Bronchial epithelial cell (primary cell): ENCODE measurements around the gene CDK5R2. TPM values are rescaled to one million over a fixed set of nuclear protein-coding genes. Genes with fewer than 3 reads are reported as not detected.

Experiments
- DNase-seq: peaks from one replicate; pipeline ENCODE4 v3.0.0-alpha.2; 2010; ENCODE audit warnings: low read depth
- FAIRE-seq: peaks from 2 replicates; lab custom pipeline; 2011; peaks lifted over from hg19 to GRCh38; lab: Jason Lieb, UNC
- H3K27me3 ChIP-seq: 2 replicates; pipeline ENCODE4 v1.5.1; 2011; ENCODE audit warnings: low read length; ENCODE audit not compliant: control insufficient read depth, insufficient read depth
- H3K36me3 ChIP-seq: 2 replicates; pipeline ENCODE4 v1.5.1; 2011; ENCODE audit warnings: low read length; ENCODE audit not compliant: control insufficient read depth, insufficient read depth
- H3K4me3 ChIP-seq: 2 replicates; pipeline ENCODE4 v1.5.1; 2011; ENCODE audit warnings: mild to moderate bottlenecking, low read depth, low read length, control low read depth
- CTCF ChIP-seq: IDR thresholded peaks from 2 replicates; pipeline ENCODE4 v1.5.1; 2011; ENCODE audit warnings: mild to moderate bottlenecking, moderate library complexity, low read length, control low read depth, inconsistent platforms; ENCODE audit not compliant: insufficient read depth, severe bottlenecking
- total RNA-seq: library from RNA; depleted of rRNA; stranded (reverse); fragments of >200 nt; gene quantifications from 2 replicates; pipeline ENCODE4 v1.2.1, GENCODE V29; 2014

The CDK5R2 gene
- total RNA-seq, 1 donor from 2014 or later, result not detected

DNA sequence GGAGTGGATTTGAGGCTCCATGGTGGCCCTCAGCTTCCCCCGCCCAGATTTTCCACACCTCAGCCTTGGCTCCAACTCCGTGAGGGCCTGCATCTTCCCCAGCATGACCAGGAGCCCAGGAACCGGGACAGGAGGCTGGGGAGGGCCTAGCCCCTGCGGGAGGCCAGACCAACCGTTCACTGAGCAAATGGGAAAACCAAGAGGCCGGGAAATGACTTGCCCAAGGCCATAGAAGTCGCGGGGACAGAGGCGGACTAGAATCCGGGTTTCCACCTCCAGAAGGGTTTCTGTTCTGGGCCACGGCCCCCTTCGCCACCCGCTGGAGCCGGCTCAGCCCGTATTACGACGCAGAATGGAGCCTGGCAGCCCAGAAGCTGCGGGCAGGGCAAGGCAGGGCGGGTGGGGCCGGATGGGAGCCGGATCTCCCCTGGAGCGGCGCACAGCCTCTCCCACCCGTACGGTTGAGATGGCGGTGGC, 41.7 kb downstream of the CDK5R2 start:
- DNase-seq (no peak), FAIRE-seq (no peak)
- H3K4me3 ChIP-seq, result peak overlapping the region; percentile 25
- no peak for TF ChIP-seq CTCF
- no peaks in the 10 kb centered on the region for H3K36me3 ChIP-seq
- peaks cover 11% of the 10 kb centered on the region for H3K27me3 ChIP-seq

GRCh38 chr2:219001577-219002394, 42.3 kb downstream of the CDK5R2 start:
- Histone ChIP-seq H3K27me3 (peaks cover 9% of the 10 kb centered on the region), H3K4me3 (peak overlapping the region; percentile 25), H3K36me3 (no peaks in the 10 kb centered on the region)
- FAIRE-seq, result no peak
- TF ChIP-seq CTCF, result no peak
- peak; percentile 76 for DNase-seq

DNA sequence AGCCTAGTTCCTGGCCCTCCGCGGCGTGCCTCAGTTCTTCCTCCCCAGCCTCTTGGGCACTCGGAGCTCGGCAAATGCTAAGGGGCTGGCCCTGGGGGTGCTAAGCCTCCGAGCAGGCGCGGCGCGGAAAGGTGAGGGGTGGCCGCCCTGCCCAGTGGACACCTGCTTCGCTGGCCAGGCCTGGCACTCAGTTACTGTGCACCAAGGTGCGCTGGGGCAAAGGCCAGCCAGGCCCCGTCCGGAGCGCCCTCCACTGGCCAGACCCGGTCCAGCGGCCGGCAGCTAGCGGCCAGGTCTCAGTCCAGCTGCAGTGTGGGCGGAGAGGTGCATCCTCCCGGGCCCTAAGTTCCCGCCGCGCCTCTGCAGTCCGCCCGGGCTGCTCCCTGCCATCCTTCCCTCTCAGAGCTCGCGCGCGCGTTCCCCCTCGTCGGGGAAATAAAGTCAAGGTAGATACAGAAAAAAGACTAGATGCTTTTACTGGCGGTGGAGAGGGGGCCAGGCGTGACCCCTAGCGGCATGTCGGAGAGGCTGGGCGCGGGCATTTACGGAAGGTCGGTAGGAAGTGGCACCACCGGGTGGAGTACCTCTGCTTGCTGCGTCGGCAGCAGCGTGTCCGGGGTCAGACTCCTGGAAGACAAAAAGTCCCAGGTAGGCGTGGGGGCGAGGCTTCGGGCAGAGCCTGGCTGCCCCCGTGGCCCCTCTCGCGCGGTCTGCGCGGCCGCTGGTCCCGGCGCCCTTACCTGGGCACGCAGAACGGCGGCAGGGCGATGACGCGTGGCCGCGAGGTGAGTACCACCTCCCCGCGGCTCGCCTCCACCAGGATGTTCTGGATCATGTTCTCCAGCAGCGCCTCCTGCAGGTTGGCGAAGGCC, 43.2 kb downstream of the CDK5R2 start:
- peak; percentile 48 for DNase-seq
- no peak for FAIRE-seq
- Histone ChIP-seq H3K27me3 (peaks cover 9% of the 10 kb centered on the region), H3K4me3 (peak overlapping the region; percentile 25), H3K36me3 (no peaks in the 10 kb centered on the region)
- TF ChIP-seq CTCF, result peak; percentile 75

DNA sequence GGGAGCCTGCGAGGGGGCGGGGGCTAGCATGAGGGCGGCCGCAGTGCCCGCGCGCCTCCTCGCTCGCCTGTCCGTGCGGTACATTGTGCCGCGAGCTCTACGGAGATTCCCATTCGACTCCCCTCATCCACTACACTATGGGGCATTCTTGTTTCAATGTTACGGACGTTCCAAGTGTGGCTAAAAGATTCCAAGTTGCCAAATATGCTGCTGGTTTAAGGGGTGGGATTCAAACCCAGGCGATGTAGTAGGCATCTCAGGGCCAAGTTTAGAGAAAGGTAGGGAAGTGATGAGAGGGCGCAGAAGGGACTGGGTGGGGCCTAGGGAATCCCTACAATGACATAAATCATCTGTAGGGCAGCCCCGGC, 43.8 kb downstream of the CDK5R2 start:
- DNase-seq (no peak), FAIRE-seq (no peak)
- no peak for TF ChIP-seq CTCF
- Histone ChIP-seq H3K36me3 (no peaks in the 10 kb centered on the region), H3K27me3 (peaks cover 9% of the 10 kb centered on the region), H3K4me3 (no peak overlapping the region)

GRCh38 chr2:219003979-219004378, 44.5 kb downstream of the CDK5R2 start:
- no peak for DNase-seq
- Histone ChIP-seq H3K27me3 (peaks cover 9% of the 10 kb centered on the region), H3K36me3 (no peaks in the 10 kb centered on the region), H3K4me3 (no peak overlapping the region)
- no peak for FAIRE-seq
- no peak for TF ChIP-seq CTCF
